ENCODE data around the gene PLA2G6. TPM values are rescaled to one million over a fixed set of nuclear protein-coding genes. Genes with fewer than 3 reads are reported as not detected.

Gene PLA2G6
- total RNA-seq, 1 donor from 2014 or later: 41.6 TPM

DNA sequence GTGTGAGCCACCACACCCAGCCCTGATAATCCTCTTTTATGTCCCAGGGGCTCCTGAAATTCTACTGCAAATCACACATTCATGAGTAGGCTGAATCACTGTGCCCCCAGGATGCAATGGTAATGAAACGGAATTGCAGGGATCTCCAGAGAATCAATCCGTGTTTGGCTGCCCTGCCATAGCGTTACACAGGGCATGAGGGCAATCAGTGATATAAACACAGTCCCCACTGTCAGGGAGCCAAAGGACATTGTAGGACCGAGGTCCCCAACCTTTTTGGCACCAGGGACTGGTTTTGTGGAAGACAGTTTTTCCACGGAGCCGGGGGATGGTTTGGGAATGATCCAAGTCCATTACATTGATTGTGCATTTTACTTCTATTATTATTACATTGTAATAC, 9.0 kb upstream of the PLA2G6 start:
- Mint-ChIP-seq H3K4me3 (ENCODE audit: unreplicated experiment) (no peak overlapping the region), H3K27ac (ENCODE audit: unreplicated experiment) (no peak overlapping the region), H3K4me1 (ENCODE audit: unreplicated experiment) (peaks cover 14% of the 10 kb centered on the region), H3K27me3 (ENCODE audit: unreplicated experiment) (no peaks in the 10 kb centered on the region), H3K36me3 (ENCODE audit: unreplicated experiment) (no peaks in the 10 kb centered on the region), H3K9me3 (ENCODE audit: unreplicated experiment) (no peaks in the 10 kb centered on the region)
- no peak for DNase-seq (ENCODE audit: extremely low spot score, unreplicated experiment)
- TF ChIP-seq, protein P1, sequence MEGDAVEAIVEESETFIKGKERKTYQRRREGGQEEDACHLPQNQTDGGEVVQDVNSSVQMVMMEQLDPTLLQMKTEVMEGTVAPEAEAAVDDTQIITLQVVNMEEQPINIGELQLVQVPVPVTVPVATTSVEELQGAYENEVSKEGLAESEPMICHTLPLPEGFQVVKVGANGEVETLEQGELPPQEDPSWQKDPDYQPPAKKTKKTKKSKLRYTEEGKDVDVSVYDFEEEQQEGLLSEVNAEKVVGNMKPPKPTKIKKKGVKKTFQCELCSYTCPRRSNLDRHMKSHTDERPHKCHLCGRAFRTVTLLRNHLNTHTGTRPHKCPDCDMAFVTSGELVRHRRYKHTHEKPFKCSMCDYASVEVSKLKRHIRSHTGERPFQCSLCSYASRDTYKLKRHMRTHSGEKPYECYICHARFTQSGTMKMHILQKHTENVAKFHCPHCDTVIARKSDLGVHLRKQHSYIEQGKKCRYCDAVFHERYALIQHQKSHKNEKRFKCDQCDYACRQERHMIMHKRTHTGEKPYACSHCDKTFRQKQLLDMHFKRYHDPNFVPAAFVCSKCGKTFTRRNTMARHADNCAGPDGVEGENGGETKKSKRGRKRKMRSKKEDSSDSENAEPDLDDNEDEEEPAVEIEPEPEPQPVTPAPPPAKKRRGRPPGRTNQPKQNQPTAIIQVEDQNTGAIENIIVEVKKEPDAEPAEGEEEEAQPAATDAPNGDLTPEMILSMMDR (IDR thresholded peaks at IDR 0.05): no peak

DNA sequence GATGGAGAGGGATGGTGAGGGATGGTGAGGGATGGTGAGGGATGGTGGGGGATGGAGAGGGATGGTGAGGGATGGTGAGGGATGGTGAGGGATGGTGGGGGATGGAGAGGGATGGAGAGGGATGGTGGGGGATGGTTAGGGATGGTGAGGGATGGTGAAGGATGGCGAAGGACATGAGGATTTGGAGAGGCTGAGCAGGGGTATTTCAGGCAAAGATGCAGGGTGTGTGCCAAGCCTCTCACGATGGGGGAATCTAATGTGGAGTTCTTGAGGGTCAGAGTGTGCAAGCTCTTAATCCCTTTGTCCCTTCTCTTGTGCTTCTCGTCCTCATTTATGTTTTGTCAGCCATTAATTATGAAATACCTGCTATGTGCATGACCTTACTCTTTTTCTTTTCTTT, 7.5 kb upstream of the PLA2G6 start:
- TF ChIP-seq, protein P1 (IDR thresholded peaks at IDR 0.05): no peak
- no peaks in the 10 kb centered on the region for H3K9me3 Mint-ChIP-seq (ENCODE audit: unreplicated experiment)
- DNase-seq (ENCODE audit: extremely low spot score, unreplicated experiment): no peak
- peaks cover 10% of the 10 kb centered on the region for H3K4me1 Mint-ChIP-seq (ENCODE audit: unreplicated experiment)
- H3K27ac Mint-ChIP-seq (ENCODE audit: unreplicated experiment): no peak overlapping the region
- no peaks in the 10 kb centered on the region for H3K27me3 Mint-ChIP-seq (ENCODE audit: unreplicated experiment)
- no peaks in the 10 kb centered on the region for H3K36me3 Mint-ChIP-seq (ENCODE audit: unreplicated experiment)
- no peak overlapping the region for H3K4me3 Mint-ChIP-seq (ENCODE audit: unreplicated experiment)

DNA sequence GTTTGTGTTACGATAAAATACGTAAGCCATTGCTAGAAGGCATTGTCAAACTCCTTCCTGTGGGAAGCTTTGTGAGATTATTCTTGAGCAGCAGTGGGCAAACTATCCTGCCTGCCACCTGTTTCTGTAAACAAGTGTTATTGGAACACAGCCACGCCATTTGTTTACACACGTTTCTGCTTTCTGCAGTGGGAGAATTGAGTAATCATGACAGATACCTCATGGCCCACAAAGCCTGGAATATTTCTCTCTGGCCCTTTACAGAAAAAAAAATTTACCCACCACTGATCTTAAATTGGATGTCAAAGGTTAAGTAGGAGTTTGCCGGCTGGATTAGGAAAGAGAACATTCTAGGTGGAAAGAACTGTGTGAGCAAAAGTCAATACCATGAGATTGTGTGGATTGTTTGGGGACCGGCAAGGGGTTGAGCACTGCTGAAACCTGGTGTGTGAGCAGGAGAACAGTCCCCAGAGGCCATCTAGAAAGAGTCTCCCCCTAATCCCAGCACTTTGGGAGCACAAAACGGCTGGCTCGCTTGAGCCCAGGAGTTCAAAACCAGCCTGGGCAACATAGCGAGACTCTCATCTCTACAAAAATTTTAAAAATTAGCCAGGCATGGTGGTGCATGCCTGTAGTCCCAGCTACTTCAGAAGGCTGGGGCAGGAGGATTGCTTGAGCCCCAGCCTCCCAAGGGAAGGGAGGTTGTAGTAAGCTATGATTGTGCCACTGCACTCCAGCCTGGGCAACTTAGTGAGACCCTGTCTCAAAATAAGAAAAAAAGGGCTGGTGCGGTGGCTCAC, 6.0 kb upstream of the PLA2G6 start:
- TF ChIP-seq, protein P1 (IDR thresholded peaks at IDR 0.05): no peak
- H3K4me3 Mint-ChIP-seq (ENCODE audit: unreplicated experiment): no peak overlapping the region
- H3K27me3 Mint-ChIP-seq (ENCODE audit: unreplicated experiment): no peaks in the 10 kb centered on the region
- DNase-seq (ENCODE audit: extremely low spot score, unreplicated experiment): no peak
- no peaks in the 10 kb centered on the region for H3K9me3 Mint-ChIP-seq (ENCODE audit: unreplicated experiment)
- H3K27ac Mint-ChIP-seq (ENCODE audit: unreplicated experiment): no peak overlapping the region
- no peaks in the 10 kb centered on the region for H3K36me3 Mint-ChIP-seq (ENCODE audit: unreplicated experiment)
- peaks cover 10% of the 10 kb centered on the region for H3K4me1 Mint-ChIP-seq (ENCODE audit: unreplicated experiment)

DNA sequence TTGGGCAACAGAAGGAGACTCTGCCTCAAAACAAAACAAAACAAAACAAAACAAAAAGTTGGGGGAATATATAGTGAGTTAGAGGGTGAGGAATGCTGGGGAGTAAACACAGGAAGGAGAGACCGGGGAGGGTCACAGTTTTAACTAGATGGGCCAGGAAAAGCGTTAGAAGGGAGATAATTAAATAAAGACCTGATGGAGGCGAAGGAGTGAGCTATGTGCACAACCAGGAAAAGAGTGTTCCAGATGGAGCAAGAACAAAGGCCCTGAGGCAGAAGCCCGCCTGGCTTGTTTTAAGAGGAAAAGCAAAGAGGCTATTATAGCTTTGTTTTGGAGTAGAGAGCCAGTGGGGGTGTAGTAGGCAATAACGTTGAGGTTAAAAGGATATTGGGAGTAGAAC, 4.8 kb upstream of the PLA2G6 start:
- Mint-ChIP-seq H3K27ac (ENCODE audit: unreplicated experiment) (no peak overlapping the region), H3K27me3 (ENCODE audit: unreplicated experiment) (no peaks in the 10 kb centered on the region), H3K4me1 (ENCODE audit: unreplicated experiment) (peaks cover 8% of the 10 kb centered on the region), H3K9me3 (ENCODE audit: unreplicated experiment) (no peaks in the 10 kb centered on the region), H3K36me3 (ENCODE audit: unreplicated experiment) (no peaks in the 10 kb centered on the region), H3K4me3 (ENCODE audit: unreplicated experiment) (no peak overlapping the region)
- TF ChIP-seq, protein P1 (IDR thresholded peaks at IDR 0.05): no peak
- no peak for DNase-seq (ENCODE audit: extremely low spot score, unreplicated experiment)

DNA sequence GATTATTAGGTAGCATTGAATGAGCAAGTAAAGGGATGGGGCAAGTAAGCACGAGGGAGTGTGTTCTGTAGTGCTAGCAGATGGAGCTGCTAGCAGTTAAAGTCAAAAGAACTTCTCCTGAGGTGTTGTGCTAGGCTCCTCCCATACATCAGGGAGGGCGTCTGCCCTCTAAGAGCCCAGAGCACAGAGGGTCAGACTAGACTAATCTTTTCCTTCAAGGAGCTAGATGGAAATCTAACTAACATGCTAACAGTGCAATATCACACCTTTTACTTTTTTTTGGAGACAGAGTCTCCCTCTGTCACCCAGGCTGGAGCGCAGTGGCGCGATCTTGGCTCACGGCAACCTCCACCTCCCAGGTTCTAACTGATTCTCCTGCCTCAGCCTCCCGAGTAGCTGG, 3.2 kb upstream of the PLA2G6 start:
- DNase-seq (ENCODE audit: extremely low spot score, unreplicated experiment): no peak
- TF ChIP-seq, protein P1 (IDR thresholded peaks at IDR 0.05): no peak
- H3K4me3 Mint-ChIP-seq (ENCODE audit: unreplicated experiment): no peak overlapping the region
- H3K27ac Mint-ChIP-seq (ENCODE audit: unreplicated experiment): no peak overlapping the region
- H3K27me3 Mint-ChIP-seq (ENCODE audit: unreplicated experiment): no peaks in the 10 kb centered on the region
- H3K36me3 Mint-ChIP-seq (ENCODE audit: unreplicated experiment): no peaks in the 10 kb centered on the region
- no peaks in the 10 kb centered on the region for H3K9me3 Mint-ChIP-seq (ENCODE audit: unreplicated experiment)
- H3K4me1 Mint-ChIP-seq (ENCODE audit: unreplicated experiment): peaks cover 24% of the 10 kb centered on the region

Data from osteocyte (in vitro differentiated cells).